HG02973 (cell line): Measurements from ENCODE around the gene DOK1.

ENCODE experiments used
- ATAC-seq: cut with Tn5 transposase; IDR thresholded peaks from one replicate; pipeline ENCODE4 v1.9.1; 2021; ENCODE audit warnings: moderate library complexity; ENCODE audit not compliant: unreplicated experiment

The DOK1 gene

GRCh38 chr2:74596584-74596983 lies 42.1 kb downstream of the DOK1 start:
- ATAC-seq: no peak

- ATAC-seq: no peak
Observed at GRCh38 chr2:74597410-74597809, 42.9 kb downstream of the DOK1 start.

- ATAC-seq: no peak
Observed at GRCh38 chr2:74599676-74600075, 45.2 kb downstream of the DOK1 start.

- no peak for ATAC-seq
Observed at GRCh38 chr2:74602586-74603281, 48.2 kb downstream of the DOK1 start.

GRCh38 chr2:74603282-74604000 lies 48.9 kb downstream of the DOK1 start:
- ATAC-seq: no peak

GRCh38 chr2:74606927-74607326 lies 52.4 kb downstream of the DOK1 start:
- no peak for ATAC-seq
